Smooth muscle cell (in vitro differentiated cells): ENCODE data around the gene ANKRD34A. TPM values are rescaled to one million over a fixed set of nuclear protein-coding genes. Genes with fewer than 3 reads are reported as not detected.

Source experiments
- DNase-seq: peaks from one replicate; lab custom pipeline; 2025; ENCODE audit not compliant: unreplicated experiment; lab: John Stamatoyannopoulos, UW
- H2AFZ ChIP-seq: fragments of 200-600 bp; sonication (generic); 2 replicates; pipeline ENCODE4 v1.6.0; 2016; ENCODE audit warnings: antibody characterized with exemption, low read depth, mild to moderate bottlenecking
- H3F3A ChIP-seq: fragments of 200-600 bp; sonication (generic); 2 replicates; pipeline ENCODE4 v1.6.0; 2017; ENCODE audit warnings: antibody characterized with exemption, low read depth
- H3K27ac ChIP-seq: fragments of 200-600 bp; sonication (generic); 2 replicates; pipeline ENCODE4 v1.5.1; 2016; ENCODE audit warnings: low read depth, mild to moderate bottlenecking
- H3K27me3 ChIP-seq: fragments of 200-600 bp; sonication (generic); 2 replicates; pipeline ENCODE4 v1.6.1; 2016; ENCODE audit warnings: low read depth, mild to moderate bottlenecking
- H3K36me3 ChIP-seq: fragments of 200-600 bp; sonication (generic); 2 replicates; pipeline ENCODE4 v1.5.1; 2016; ENCODE audit warnings: low read depth
- H3K4me1 ChIP-seq: fragments of 200-600 bp; sonication (generic); 2 replicates; pipeline ENCODE4 v1.5.1; 2016; ENCODE audit warnings: low read depth
- H3K4me2 ChIP-seq: fragments of 200-600 bp; sonication (generic); 2 replicates; pipeline ENCODE4 v1.6.0; 2016; ENCODE audit warnings: mild to moderate bottlenecking
- H3K4me3 ChIP-seq: fragments of 200-600 bp; sonication (generic); 2 replicates; pipeline ENCODE4 v1.5.1; 2016; ENCODE audit warnings: mild to moderate bottlenecking
- H3K79me2 ChIP-seq: fragments of 200-600 bp; sonication (generic); 2 replicates; pipeline ENCODE4 v1.6.0; 2016; ENCODE audit warnings: low read depth, mild to moderate bottlenecking
- H3K9ac ChIP-seq: fragments of 200-600 bp; sonication (generic); 2 replicates; pipeline ENCODE4 v1.6.0; 2016; ENCODE audit warnings: low read depth
- H3K9me3 ChIP-seq: fragments of 200-600 bp; sonication (generic); replicated peaks from 2 replicates; pipeline ENCODE4 v1.5.1; 2016; ENCODE audit warnings: low read depth
- H4K20me1 ChIP-seq: fragments of 200-600 bp; sonication (generic); 2 replicates; pipeline ENCODE4 v1.6.0; 2016; ENCODE audit warnings: low read depth
- WGBS: methylation state at CpG from one replicate; pipeline ENCODE4 v1.1.7; 2016; ENCODE audit warnings: low lambda C conversion rate; 5-methylcytosine and 5-hydroxymethylcytosine counted together
- polyA plus RNA-seq: library from polyadenylated mRNA; unstranded; fragments of >200 nt; fragmentation: Nextera tagmentation; extraction: Ambion mirVana; gene quantifications from 2 replicates; pipeline ENCODE4 v1.2.1, GENCODE V29; 2016
- total RNA-seq: library from RNA; depleted of rRNA; stranded (reverse); fragments of >200 nt; gene quantifications from 2 replicates; pipeline ENCODE4 v1.2.3, GENCODE V29; 2014
- TF ChIP-seq, protein P1 (sequence below): fragments of 200-600 bp; sonication (generic); IDR thresholded peaks from 2 replicates; pipeline ENCODE4 v1.5.1; 2017; ENCODE audit warnings: borderline replicate concordance, mild to moderate bottlenecking, antibody characterized with exemption; ENCODE audit not compliant: insufficient read depth, poor library complexity, severe bottlenecking

Gene ANKRD34A
- total and polyA plus RNA-seq, 2 experiments from 2014 or later: 0.49 to 1.3 TPM

DNA sequence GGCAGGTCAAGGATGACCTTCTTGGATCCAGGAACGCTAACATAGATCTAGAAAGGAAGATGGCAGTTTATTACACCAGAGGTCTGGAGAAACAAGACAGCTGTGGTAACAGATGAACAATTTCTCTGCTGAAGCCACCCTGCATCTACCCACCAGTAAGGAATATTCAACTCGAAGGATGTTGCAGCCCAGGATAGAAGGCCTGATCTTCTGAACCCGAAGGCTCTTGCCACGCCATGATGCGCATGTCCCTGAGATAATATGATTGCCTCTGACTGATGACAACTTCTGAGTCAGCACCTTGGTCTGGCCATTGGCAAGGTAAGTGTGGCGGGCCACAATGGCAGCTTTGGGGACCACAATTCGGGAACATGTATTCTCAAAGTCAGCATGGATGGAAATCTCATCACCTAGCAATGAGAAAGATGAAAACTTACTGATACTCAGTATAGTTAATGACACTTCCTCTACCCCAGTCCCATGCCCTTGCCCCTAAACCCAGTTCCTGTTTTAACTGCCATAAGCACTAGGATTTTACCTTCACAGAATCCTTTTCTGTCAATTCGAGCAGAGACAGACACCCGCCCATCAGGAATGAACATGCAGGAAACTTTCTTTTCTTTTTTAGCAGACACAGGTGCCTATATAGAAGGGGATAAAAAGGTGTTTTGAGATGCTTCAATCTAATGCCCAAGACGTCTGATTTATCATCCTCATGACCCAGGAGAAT, 30.2 kb upstream of the ANKRD34A start:
- Histone ChIP-seq H3K4me3 (peak overlapping the region; percentile 82), H3K9me3 (no peaks in the 10 kb centered on the region), H4K20me1 (peaks cover 55% of the 10 kb centered on the region), H3K79me2 (peaks cover 41% of the 10 kb centered on the region), H3K36me3 (no peaks in the 10 kb centered on the region), H3K4me2 (peak overlapping the region; percentile 93), H3K27ac (peak overlapping the region; percentile 59), H3F3A (peaks cover 35% of the 10 kb centered on the region), H3K9ac (peak overlapping the region; percentile 85), H3K27me3 (no peaks in the 10 kb centered on the region), H3K4me1 (peaks cover 30% of the 10 kb centered on the region), H2AFZ (no peak overlapping the region)
- TF ChIP-seq, protein P1, sequence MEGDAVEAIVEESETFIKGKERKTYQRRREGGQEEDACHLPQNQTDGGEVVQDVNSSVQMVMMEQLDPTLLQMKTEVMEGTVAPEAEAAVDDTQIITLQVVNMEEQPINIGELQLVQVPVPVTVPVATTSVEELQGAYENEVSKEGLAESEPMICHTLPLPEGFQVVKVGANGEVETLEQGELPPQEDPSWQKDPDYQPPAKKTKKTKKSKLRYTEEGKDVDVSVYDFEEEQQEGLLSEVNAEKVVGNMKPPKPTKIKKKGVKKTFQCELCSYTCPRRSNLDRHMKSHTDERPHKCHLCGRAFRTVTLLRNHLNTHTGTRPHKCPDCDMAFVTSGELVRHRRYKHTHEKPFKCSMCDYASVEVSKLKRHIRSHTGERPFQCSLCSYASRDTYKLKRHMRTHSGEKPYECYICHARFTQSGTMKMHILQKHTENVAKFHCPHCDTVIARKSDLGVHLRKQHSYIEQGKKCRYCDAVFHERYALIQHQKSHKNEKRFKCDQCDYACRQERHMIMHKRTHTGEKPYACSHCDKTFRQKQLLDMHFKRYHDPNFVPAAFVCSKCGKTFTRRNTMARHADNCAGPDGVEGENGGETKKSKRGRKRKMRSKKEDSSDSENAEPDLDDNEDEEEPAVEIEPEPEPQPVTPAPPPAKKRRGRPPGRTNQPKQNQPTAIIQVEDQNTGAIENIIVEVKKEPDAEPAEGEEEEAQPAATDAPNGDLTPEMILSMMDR: no peak
- WGBS: 65% methylated on average over 10 of the region's 10 CpGs
- no peak for DNase-seq

DNA sequence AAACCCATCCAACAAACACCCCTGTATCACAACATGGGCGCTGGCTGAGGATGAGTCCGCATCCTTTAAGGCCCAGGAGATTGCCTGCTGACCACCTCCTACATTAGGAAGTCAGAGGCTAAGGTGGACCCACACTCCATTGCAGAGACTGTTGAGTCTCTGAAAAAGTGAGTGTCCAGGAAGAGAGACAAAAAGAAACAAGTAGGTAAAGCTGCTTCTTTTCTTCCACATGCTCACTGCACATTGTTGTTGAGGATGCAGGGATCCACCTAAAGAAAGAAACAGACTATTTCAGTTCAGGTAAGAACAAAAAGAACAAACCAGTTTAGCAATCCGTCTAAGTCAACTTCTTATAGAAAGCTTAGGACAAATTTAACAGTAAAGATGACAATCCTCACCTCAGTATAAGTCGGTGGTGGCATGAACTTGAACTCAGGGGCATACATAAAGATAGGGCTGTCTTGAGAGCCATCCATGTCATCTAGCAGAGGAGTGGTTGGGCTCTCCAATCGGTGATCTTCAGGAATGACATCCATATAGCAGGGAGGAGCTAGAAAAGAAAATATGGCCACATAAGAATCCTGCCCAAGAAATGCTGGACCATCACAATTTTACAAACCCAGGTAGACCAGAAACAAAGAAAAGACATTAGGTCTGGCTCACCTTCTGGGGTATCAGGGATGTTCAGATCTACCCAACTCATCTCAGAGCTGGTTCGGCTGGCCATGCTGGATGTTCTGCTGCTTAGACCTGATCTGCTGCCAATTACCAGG, 29.4 kb upstream of the ANKRD34A start:
- TF ChIP-seq, protein P1: no peak
- no peaks in the 10 kb centered on the region for H3K27me3 ChIP-seq
- H3K9me3 ChIP-seq: no peaks in the 10 kb centered on the region
- whole genome bisulfite sequencing: 83% methylated on average over 6 of the region's 6 CpGs
- peak overlapping the region; percentile 93 for H3K4me2 ChIP-seq
- peak overlapping the region; percentile 82 for H3K4me3 ChIP-seq
- peak overlapping the region; percentile 44 for H3K27ac ChIP-seq
- H4K20me1 ChIP-seq: peaks cover 55% of the 10 kb centered on the region
- peaks cover 41% of the 10 kb centered on the region for H3K79me2 ChIP-seq
- H3K36me3 ChIP-seq: no peaks in the 10 kb centered on the region
- no peak for DNase-seq
- no peak overlapping the region for H2AFZ ChIP-seq
- H3K9ac ChIP-seq: peak overlapping the region; percentile 31
- H3K4me1 ChIP-seq: peaks cover 30% of the 10 kb centered on the region
- peaks cover 35% of the 10 kb centered on the region for H3F3A ChIP-seq

DNA sequence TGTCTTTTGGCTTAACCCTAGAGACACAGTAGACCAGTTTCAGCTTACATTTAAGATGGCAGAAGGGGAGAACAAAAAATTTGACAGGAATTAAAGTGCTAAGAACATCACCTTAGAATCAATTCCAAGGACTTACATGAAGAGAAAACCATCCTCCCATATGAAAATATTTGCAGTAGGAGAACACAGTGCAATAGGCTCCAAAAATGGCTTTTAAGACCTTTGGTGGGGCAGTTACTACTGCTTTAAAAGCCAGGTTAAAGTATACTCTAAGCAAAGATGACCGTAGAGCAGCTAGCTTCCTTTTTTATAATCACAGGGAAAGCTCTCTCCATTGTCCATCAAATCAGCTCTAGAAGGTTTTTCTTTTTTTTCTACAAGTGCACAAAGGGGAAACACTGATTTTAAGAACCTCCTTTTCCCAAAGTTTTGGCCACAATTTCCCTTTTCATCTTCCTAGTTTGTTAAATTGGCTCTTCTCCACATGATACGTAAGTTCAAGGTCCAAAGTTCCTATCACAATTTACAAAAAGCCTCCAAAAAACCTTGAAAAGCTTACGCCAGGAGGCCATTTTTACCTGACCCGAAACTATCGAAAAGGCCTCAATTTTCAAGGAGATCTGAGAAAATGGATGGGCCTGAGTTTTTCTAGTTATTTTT, 28.7 kb upstream of the ANKRD34A start:
- 84% methylated on average over 5 of the region's 5 CpGs for WGBS
- Histone ChIP-seq H2AFZ (no peak overlapping the region), H3K9me3 (no peaks in the 10 kb centered on the region), H4K20me1 (peaks cover 55% of the 10 kb centered on the region), H3F3A (peaks cover 35% of the 10 kb centered on the region), H3K4me2 (peak overlapping the region; percentile 93), H3K79me2 (peaks cover 41% of the 10 kb centered on the region), H3K9ac (no peak overlapping the region), H3K4me3 (peak overlapping the region; percentile 82), H3K4me1 (peaks cover 30% of the 10 kb centered on the region), H3K36me3 (no peaks in the 10 kb centered on the region), H3K27me3 (no peaks in the 10 kb centered on the region), H3K27ac (peak overlapping the region; percentile 44)
- TF ChIP-seq, protein P1: no peak
- DNase-seq: no peak
